Pulmonary artery endothelial cell (primary cell): ENCODE data around the gene WDR47. TPM values are rescaled to one million over a fixed set of nuclear protein-coding genes. Genes with fewer than 3 reads are reported as not detected.
A peak's percentile ranks its signal among the peaks of the same experiment; 100 is the strongest.

Experiments used
- DNase-seq: peaks from one replicate; pipeline ENCODE4 v3.0.0-alpha.2; 2011; ENCODE audit warnings: low read depth, low spot score
- total RNA-seq: library from RNA; depleted of rRNA; stranded (reverse); fragments of >200 nt; gene quantifications from 2 replicates; pipeline ENCODE4 v1.2.3, GENCODE V29; 2014

Gene WDR47
- 18.7 and 21.2 TPM in 2 replicates for total RNA-seq

GRCh38 chr1:109041621-109042468 lies at the start of gene WDR47:
WDR47 (minus strand) TSS chr1:109042102; CDS start chr1:109023512, 18,590 bp downstream.
- peak; percentile 92 for DNase-seq

GRCh38 chr1:109091078-109091838 lies 49.4 kb upstream of the WDR47 start:
- DNase-seq, result no peak

- DNase-seq, result peak; percentile 88
These were observed 48.5 kb upstream of the WDR47 start, which contains the start of gene TMEM167B for GRCh38 chr1:109090196-109091077. TMEM167B (plus strand) TSS chr1:109090764; CDS start chr1:109090873, 109 bp downstream.

- no peak for DNase-seq
These were observed 47.5 kb upstream of the WDR47 start for GRCh38 chr1:109089242-109090015.

DNA sequence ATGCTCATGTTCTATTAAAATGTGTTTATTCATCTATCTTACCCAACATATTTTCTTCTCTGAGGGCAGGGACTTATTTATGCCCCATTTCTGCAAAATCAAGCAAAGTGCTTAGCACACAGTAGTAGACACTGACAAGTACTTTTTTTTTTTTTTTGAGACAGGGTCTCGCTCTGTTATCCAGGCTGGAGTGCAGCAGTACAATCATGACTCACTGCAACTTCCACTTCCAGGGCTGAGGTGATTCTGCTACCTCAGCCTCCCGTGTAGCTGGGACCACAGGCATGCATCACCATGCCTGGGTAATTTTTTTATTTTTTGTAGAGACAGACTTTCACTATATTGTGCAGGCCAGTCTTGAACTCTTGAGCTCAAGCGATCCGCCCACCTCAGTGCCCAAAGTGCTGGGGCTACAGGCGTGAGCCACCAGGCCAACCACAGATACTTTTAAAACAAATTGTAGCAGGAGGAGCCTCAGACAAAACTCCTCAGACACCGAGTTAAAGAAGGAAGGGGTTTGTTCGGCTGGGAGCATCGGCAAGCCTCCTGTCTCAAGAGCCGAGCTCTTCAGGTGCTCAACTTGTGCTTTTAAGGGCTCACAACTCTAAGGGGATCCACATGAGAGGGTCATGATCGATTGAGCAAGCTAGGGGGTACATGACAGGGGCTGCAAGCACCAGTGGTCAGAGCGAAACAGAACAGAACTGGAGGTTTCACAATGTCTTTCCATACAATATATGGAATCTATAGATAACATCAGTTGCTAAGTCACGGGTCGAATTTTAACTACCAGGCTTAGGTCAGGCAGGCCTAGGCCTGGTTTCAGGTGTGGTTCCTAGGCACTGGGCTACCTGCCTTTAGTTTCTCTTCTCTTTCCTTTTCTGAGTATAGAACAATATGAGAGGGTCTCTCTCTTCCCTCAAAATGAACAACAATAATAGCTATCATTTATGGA lies 42.9 kb upstream of the WDR47 start:
- DNase-seq, result no peak

DNA sequence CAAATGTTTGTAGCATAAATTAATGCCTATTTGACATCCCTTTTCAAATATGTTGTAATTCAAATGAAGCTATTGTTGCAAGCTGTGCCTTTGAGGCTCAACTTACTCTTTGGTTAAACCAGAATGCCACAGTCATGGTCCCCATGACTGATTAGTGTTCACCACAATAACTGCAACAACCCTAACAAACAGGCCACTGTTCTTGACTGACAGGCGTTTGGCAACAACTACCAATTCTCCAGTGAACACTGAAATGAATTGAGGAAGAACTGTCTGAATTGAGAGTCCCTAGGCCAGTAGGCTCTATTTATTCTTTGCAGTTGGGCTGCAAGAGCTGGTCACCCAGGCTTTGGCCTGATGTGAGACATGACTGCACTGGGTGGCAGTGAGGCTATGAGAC lies 42.0 kb upstream of the WDR47 start:
- no peak for DNase-seq

- no peak for DNase-seq
These were observed 41.6 kb upstream of the WDR47 start for GRCh38 chr1:109083501-109083900.

DNA sequence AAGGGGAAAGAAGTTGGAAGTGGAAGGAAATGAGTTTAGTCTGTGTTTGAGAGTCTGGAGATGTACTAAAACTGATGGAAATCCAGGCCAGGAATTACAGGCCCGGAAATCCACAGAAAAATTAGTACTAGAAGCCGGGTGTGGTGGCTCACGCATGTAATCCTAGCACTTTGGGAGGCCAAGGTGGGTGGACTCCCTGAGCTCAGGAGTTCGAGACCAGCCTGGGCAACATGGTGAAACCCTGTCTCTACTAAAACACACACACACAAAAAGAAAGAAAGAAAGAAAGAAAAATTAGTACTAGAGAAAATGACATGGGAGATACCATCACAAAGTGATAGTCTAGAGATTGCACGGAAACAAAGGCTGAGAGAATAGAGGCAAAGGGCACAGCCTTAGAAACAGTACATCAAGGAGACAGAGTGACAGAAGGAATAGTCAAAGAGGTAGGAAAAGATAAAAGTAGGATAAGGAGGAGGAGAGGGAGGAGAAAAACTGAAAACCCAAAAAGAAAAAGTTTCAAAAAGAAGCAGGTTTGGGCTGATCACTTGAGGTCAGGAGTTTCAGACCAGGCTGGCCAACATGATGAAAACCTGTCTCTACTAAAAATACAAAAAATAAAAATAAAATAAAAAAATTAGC lies 38.7 kb upstream of the WDR47 start:
- DNase-seq, result no peak

GRCh38 chr1:109079240-109079622 lies 37.3 kb upstream of the WDR47 start:
- no peak for DNase-seq

DNA sequence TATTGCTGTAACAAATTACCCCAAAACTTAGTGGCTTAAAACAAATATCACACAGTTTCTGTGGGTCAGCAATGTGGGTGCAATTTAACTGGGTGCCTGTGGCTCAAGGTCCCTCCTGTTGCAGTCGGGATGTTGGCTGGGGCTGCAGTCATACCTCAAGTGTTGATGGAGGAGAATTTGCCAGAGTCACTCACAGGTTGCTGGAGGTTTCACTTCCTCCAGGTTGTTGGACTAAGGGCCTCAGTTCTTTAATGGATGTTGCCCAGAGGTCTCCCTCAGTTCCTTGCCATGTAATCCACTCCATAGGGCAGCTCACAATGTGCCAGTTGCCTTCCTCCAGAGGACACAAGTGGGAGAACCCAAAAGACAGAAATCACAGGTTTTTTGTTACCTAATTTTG lies 36.4 kb upstream of the WDR47 start:
- DNase-seq, result no peak

- peak; percentile 91 for DNase-seq
These were observed 33.9 kb upstream of the WDR47 start, which contains the start of gene TAF13 for GRCh38 chr1:109075531-109076490. TAF13 (minus strand) TSS chr1:109076003; CDS start chr1:109075947, 56 bp downstream.

DNA sequence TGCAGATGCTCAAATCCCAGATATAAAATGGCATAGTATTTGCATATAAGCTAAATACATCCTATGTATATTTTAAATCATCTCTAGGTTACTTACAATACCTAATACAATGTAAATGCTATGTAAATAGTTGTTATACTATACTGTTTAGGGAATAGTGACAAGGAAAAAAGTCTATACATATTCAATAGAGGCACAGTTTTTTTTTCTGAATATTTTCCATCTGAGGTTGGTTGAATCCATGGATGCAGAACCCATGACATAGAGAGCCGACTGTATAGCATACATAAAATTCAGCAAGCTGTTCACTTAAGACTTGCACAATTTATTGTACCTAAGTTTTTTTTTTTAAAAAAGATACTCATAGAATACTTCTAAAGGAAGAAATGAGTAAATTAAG lies 27.4 kb upstream of the WDR47 start:
- no peak for DNase-seq

DNA sequence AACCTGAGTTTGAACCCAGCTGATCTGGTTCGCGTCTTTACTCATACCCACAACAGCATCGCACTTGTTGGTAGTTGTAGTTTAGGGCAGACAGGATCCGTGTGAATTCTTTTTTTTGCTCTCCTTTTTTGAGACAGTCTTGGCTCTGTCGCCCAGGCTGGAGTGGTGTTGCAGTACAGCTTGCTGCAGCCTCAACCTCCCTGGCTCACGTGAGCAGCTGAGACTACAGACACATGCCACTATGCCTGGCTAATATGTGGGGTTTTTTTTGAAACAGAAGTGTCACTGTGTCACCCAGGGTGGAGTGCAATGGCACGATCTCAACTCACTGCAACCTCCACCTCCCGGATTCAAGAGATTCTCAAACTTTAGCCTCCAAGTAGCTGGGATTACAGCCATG lies 26.0 kb upstream of the WDR47 start:
- no peak for DNase-seq

GRCh38 chr1:109065137-109065536 lies 23.2 kb upstream of the WDR47 start:
- no peak for DNase-seq

DNA sequence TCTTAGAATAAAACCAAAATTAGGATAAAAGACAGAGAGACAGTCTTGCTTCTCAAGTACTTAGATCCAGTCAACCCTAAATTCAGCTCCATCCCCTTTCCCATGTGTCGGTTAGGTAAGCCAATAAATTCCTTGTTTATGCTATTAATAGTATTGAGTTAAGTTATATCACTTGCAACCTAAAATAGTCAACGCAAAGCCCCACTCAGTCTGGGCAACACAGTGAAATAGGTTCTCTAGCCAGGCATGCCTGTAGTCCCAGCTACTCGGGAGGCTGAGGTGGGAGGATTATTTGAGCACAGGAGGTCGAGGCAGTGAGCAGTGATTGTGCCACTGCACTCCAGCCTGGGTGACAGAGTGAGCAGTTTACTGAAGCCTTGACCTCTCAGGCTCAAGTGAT lies 19.3 kb upstream of the WDR47 start:
- no peak for DNase-seq

GRCh38 chr1:109060707-109061106 lies 18.8 kb upstream of the WDR47 start:
- DNase-seq, result no peak

GRCh38 chr1:109059026-109059425 lies 17.1 kb upstream of the WDR47 start:
- no peak for DNase-seq

GRCh38 chr1:109056064-109056463 lies 14.2 kb upstream of the WDR47 start:
- DNase-seq, result no peak
